Breast epithelium (tissue), 4 donors: ENCODE data around the gene RAB6A. TPM values are rescaled to one million over a fixed set of nuclear protein-coding genes. Genes with fewer than 3 reads are reported as not detected.

Source experiments
- DNase-seq, 2 donors: peaks; one replicate each; pipeline ENCODE4 v3.0.0-alpha.2; 2019; ENCODE audit warnings: low spot score in 2 of 2
- H3K27ac ChIP-seq, 2 donors: fragments of 200-600 bp; sonication (generic) in 1 of 2; one replicate each; pipeline ENCODE4 v1.5.1; 2016 to 2019; ENCODE audit warnings: mild to moderate bottlenecking in 1 of 2
- H3K27me3 ChIP-seq, 2 donors: fragments of 200-600 bp; sonication (generic) in 1 of 2; one replicate each; pipeline versions ENCODE4 v1.5.1 to v1.6.0; 2017 to 2019; ENCODE audit warnings: control low read depth in 1 of 2, mild to moderate bottlenecking in 1 of 2
- H3K36me3 ChIP-seq: fragments of 200-600 bp; one replicate; pipeline ENCODE4 v1.5.1; 2019
- H3K4me1 ChIP-seq, 2 donors: fragments of 200-600 bp; sonication (generic); one replicate each; pipeline ENCODE4 v1.5.1; 2016 to 2019; ENCODE audit warnings: control low read depth in 1 of 2
- H3K4me3 ChIP-seq, 3 donors: fragments of 200-600 bp; sonication (generic); 1 replicate in 2 of 3; 2 replicates in 1 of 3; pipeline ENCODE4 v1.5.1; 2016 to 2019; ENCODE audit warnings: mild to moderate bottlenecking in 3 of 3, moderate library complexity in 2 of 3
- H3K9me3 ChIP-seq, 2 donors: fragments of 200-600 bp; sonication (generic) in 1 of 2; one replicate each; pipeline ENCODE4 v1.5.1; 2016 to 2019; ENCODE audit warnings: control low read depth in 1 of 2
- CTCF ChIP-seq, 3 donors: fragments of 450-650 bp; IDR thresholded peaks; one replicate each; pipeline ENCODE4 v1.5.1; 2016 to 2017; ENCODE audit warnings: antibody characterized with exemption in 3 of 3, mild to moderate bottlenecking in 3 of 3, moderate library complexity in 3 of 3
- POLR2A ChIP-seq: fragments of 450-650 bp; IDR thresholded peaks from one replicate; pipeline ENCODE4 v1.6.1; 2016; ENCODE audit warnings: antibody characterized with exemption, mild to moderate bottlenecking, moderate library complexity
- POLR2AphosphoS5 ChIP-seq, 3 donors: sonication (generic); formaldehyde crosslinking; IDR thresholded peaks; one replicate each; pipeline ENCODE4 v1.6.1; 2017; ENCODE audit warnings: antibody characterized with exemption in 3 of 3
- intact Hi-C: fragments of 100-400 bp; cut with DNase I; formaldehyde crosslinking; loops from one replicate; pipeline ENCODE4 v1.15.1; 2023; ENCODE audit warnings: low total_unique reads
- total RNA-seq, 3 donors: library from RNA; depleted of rRNA; stranded (reverse); fragments of >200 nt; gene quantifications; one replicate each; pipeline ENCODE4 v1.1.0, GENCODE V29; 2016

Gene RAB6A
- total RNA-seq, result 100 to 1,000 TPM in 2 of 3 donors, 10 to 100 TPM in 1; 79.6 to 119 (median 102) TPM

DNA sequence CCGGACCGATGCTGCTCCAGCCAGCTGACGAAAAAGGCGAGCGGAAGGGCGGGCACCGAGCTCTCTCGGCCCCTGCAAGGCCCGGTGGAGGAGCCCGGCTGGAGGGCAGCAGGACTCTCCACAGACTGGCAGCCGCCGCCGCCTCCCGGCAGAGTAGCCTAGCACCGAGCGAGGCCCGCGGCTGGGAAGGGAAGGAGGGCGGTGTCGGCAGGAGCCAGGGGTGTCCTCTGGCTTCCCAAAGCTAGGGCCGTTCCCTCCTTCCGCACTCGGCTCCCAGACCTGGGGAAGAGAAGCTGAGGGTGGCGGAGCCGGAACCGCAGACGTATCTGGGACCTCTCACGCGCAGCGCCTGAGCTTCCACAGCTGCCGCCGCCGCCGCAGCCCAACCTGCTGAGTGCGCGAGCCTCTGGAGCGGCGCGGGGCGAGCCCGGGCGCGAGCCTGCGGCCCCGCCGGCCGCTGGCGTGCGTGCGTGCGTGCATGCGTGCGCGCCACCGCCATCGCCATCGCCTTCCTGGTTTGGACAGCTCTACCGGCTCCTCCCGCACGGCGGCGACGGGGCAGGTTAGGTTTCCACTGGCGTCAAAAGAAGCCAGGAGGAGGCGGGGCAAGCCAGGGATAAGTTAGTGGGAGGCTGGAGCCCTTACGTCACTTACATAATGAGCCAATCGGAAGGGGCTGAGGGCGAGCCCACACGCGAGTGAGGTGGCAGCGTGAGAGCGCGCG is at the start of gene RAB6A:
Gene RAB6A (minus strand): TSS at position 396 of the 724 bp plus-strand sequence. CDS start 439 bp downstream, outside the sequence.
- H3K36me3 ChIP-seq, result no peaks in the 10 kb centered on the region
- H3K4me1 ChIP-seq, result peaks cover 0 to 10% of the 10 kb centered on the region in 2 donors
- H3K9me3 ChIP-seq, result no peaks in the 10 kb centered on the region
- peak; percentile 99 to 100 for DNase-seq
- no peaks in the 10 kb centered on the region for H3K27me3 ChIP-seq
- peak within 1 kb of the TSS; percentile 75 to 98 (median 91) for H3K4me3 ChIP-seq
- intact Hi-C loops, result no loop called here
- TF ChIP-seq CTCF (IDR thresholded peaks at IDR 0.05) (peak; percentile 19 to 68 (median 43)), POLR2A (no peak), POLR2AphosphoS5 (IDR thresholded peaks at IDR 0.05) (peak in 1 of 3 donors; percentile 74)
- H3K27ac ChIP-seq, result peak within 1 kb of the TSS; percentile 96 to 98

- TF ChIP-seq POLR2AphosphoS5 (IDR thresholded peaks at IDR 0.05) (no peak), POLR2A (no peak), CTCF (IDR thresholded peaks at IDR 0.05) (no peak)
- no peaks in the 10 kb centered on the region for H3K36me3 ChIP-seq
- no peaks in the 10 kb centered on the region for H3K27me3 ChIP-seq
- no peaks in the 10 kb centered on the region for H3K9me3 ChIP-seq
- intact Hi-C loops, result loop anchor here (5.0 kb wide), 1 partner anchor 197 kb away; the partner anchor contains the start of gene UCP3
- H3K4me3 ChIP-seq, result no peak overlapping the region
- H3K4me1 ChIP-seq, result no peaks in the 10 kb centered on the region
- no peak overlapping the region for H3K27ac ChIP-seq
- no peak for DNase-seq
Observed at GRCh38 chr11:73810637-73811036, 49.8 kb upstream of the RAB6A start.

- TF ChIP-seq POLR2A, result no peak
- no peak for TF ChIP-seq CTCF (IDR thresholded peaks at IDR 0.05)
- TF ChIP-seq POLR2AphosphoS5 (IDR thresholded peaks at IDR 0.05), result no peak
- Histone ChIP-seq H3K9me3 (no peaks in the 10 kb centered on the region), H3K27me3 (no peaks in the 10 kb centered on the region), H3K27ac (no peak overlapping the region), H3K4me3 (no peak overlapping the region), H3K4me1 (no peaks in the 10 kb centered on the region), H3K36me3 (no peaks in the 10 kb centered on the region)
- no peak for DNase-seq
- intact Hi-C loops, result no loop called here
Observed at GRCh38 chr11:73808052-73808451, 47.2 kb upstream of the RAB6A start.

- Histone ChIP-seq H3K27me3 (no peaks in the 10 kb centered on the region), H3K4me1 (no peaks in the 10 kb centered on the region), H3K36me3 (no peaks in the 10 kb centered on the region), H3K9me3 (no peaks in the 10 kb centered on the region), H3K4me3 (no peak overlapping the region), H3K27ac (no peak overlapping the region)
- TF ChIP-seq CTCF (IDR thresholded peaks at IDR 0.05), result no peak
- TF ChIP-seq POLR2A, result no peak
- TF ChIP-seq POLR2AphosphoS5 (IDR thresholded peaks at IDR 0.05), result no peak
- intact Hi-C loops, result no loop called here
- DNase-seq, result no peak
Observed at GRCh38 chr11:73804712-73805111, 43.8 kb upstream of the RAB6A start.

GRCh38 chr11:73801136-73801535 is 40.3 kb upstream of the RAB6A start:
- TF ChIP-seq CTCF (IDR thresholded peaks at IDR 0.05), result no peak
- TF ChIP-seq POLR2AphosphoS5 (IDR thresholded peaks at IDR 0.05), result no peak
- TF ChIP-seq POLR2A, result no peak
- no peak overlapping the region for H3K4me3 ChIP-seq
- H3K36me3 ChIP-seq, result no peaks in the 10 kb centered on the region
- no peaks in the 10 kb centered on the region for H3K27me3 ChIP-seq
- H3K27ac ChIP-seq, result no peak overlapping the region
- H3K4me1 ChIP-seq, result no peaks in the 10 kb centered on the region
- no peak for DNase-seq
- intact Hi-C loops, result no loop called here
- no peaks in the 10 kb centered on the region for H3K9me3 ChIP-seq
